Left lung (tissue), 10 donors: ENCODE measurements around the gene UNC45B. TPM values are rescaled to one million over a fixed set of nuclear protein-coding genes. Genes with fewer than 3 reads are reported as not detected.
"Not testable (repeated sequence)": the region's sequence is repeated elsewhere in the genome, so short reads cannot be mapped to it uniquely, and the experiment has no call there.

Experiments
- ATAC-seq: fragments of 200-7000 bp; cut with Tn5 transposase; one replicate; pipeline ENCODE4 v1.9.1; 2020; ENCODE audit warnings: moderate library complexity
- DNase-seq, 4 donors: peaks; one replicate each; pipeline ENCODE4 v3.0.0-alpha.2; 2013 to 2020
- H3K27ac ChIP-seq, 2 donors: fragments of 200-600 bp; sonication (generic) in 1 of 2; one replicate each; pipeline versions ENCODE4 v1.5.0 to v1.8.0; 2020 to 2021
- H3K27me3 ChIP-seq, 2 donors: fragments of 200-600 bp; sonication (generic) in 1 of 2; one replicate each; pipeline versions ENCODE4 v1.5.0 to v1.8.0; 2020 to 2021
- H3K36me3 ChIP-seq, 2 donors: fragments of 200-600 bp; sonication (generic) in 1 of 2; one replicate each; pipeline versions ENCODE4 v1.5.0 to v1.8.0; 2020 to 2021
- H3K4me1 ChIP-seq, 2 donors: fragments of 200-600 bp; one replicate each; pipeline ENCODE4 v1.8.0; 2021
- H3K4me3 ChIP-seq, 2 donors: fragments of 200-600 bp; sonication (generic) in 1 of 2; one replicate each; pipeline versions ENCODE4 v1.5.0 to v1.8.0; 2020 to 2021; ENCODE audit warnings: mild to moderate bottlenecking in 1 of 2
- H3K9me3 ChIP-seq, 2 donors: fragments of 200-600 bp; sonication (generic) in 1 of 2; one replicate each; pipeline versions ENCODE4 v1.5.0 to v1.8.0; 2020 to 2021
- CTCF ChIP-seq, 2 donors: fragments of 200-600 bp; sonication (generic) in 1 of 2; IDR thresholded peaks; one replicate each; pipeline versions ENCODE4 v1.5.0 to v1.8.0; 2021; ENCODE audit warnings: antibody characterized with exemption in 2 of 2
- intact Hi-C, 2 donors: fragments of 100-400 bp; cut with DNase I; formaldehyde crosslinking; loops; one replicate each; pipeline versions ENCODE4 v1.11.2 to v1.14.2; 2022
- polyA plus RNA-seq, 6 donors: library from polyadenylated mRNA; unstranded; fragments of 120-200 nt; gene quantifications; one replicate each; pipeline ENCODE4 v1.2.1, GENCODE V29; 2013; ENCODE audit not compliant: insufficient read length in 6 of 6
- total RNA-seq, 2 donors: library from RNA; stranded (reverse); fragmentation: NEBNext Ultra II Directional; extraction: Animal tissue kit (Norgen Biotek cat#: 25700); gene quantifications; one replicate each; pipeline ENCODE4 v1.2.1, GENCODE V29; 2021
- donor health status: DM: no; HTN: yes; CAD: no.
- donor health status: DM: no; HTN: no; CAD: no.

Gene UNC45B
- total and polyA plus RNA-seq, 8 donors, result 0.20 to 0.65 (median 0.39) TPM

- H3K4me3 ChIP-seq, result no peak overlapping the region
- intact Hi-C loops, result no loop called here
- DNase-seq (no peak), ATAC-seq (no peak)
- no peaks in the 10 kb centered on the region for H3K4me1 ChIP-seq
- H3K36me3 ChIP-seq, result no peaks in the 10 kb centered on the region
- no peak for TF ChIP-seq CTCF (IDR thresholded peaks at IDR 0.05)
- H3K27ac ChIP-seq, result no peak overlapping the region
- no peaks in the 10 kb centered on the region for H3K27me3 ChIP-seq
- H3K9me3 ChIP-seq, result no peaks in the 10 kb centered on the region
Observed at GRCh38 chr17:35148144-35148543, 527 bp downstream of the UNC45B start.

- DNase-seq (no peak), ATAC-seq (no peak)
- Histone ChIP-seq H3K4me3 (no peak overlapping the region), H3K9me3 (no peaks in the 10 kb centered on the region), H3K27me3 (no peaks in the 10 kb centered on the region), H3K27ac (no peak overlapping the region), H3K36me3 (no peaks in the 10 kb centered on the region), H3K4me1 (no peaks in the 10 kb centered on the region)
- TF ChIP-seq CTCF (IDR thresholded peaks at IDR 0.05), result no peak
- intact Hi-C loops, result no loop called here
Observed at GRCh38 chr17:35149941-35150340, 2.3 kb downstream of the UNC45B start.

- H3K4me1 ChIP-seq, intact Hi-C loops, H3K27ac ChIP-seq, DNase-seq, H3K36me3 ChIP-seq, ATAC-seq, H3K4me3 ChIP-seq, H3K27me3 ChIP-seq, H3K9me3 ChIP-seq: not testable (repeated sequence)
Observed at GRCh38 chr17:35151080-35151479, 3.5 kb downstream of the UNC45B start.

- Histone ChIP-seq H3K27ac (no peak overlapping the region), H3K4me1 (no peaks in the 10 kb centered on the region), H3K4me3 (no peak overlapping the region), H3K27me3 (no peaks in the 10 kb centered on the region), H3K9me3 (no peaks in the 10 kb centered on the region), H3K36me3 (no peaks in the 10 kb centered on the region)
- TF ChIP-seq CTCF (IDR thresholded peaks at IDR 0.05), result no peak
- peak in 1 of 4 donors; percentile 43 for DNase-seq
- intact Hi-C loops, result no loop called here
- no peak for ATAC-seq
Observed at GRCh38 chr17:35152421-35153140, 5.0 kb downstream of the UNC45B start.

- intact Hi-C loops, result no loop called here
- no peak for TF ChIP-seq CTCF (IDR thresholded peaks at IDR 0.05)
- no peaks in the 10 kb centered on the region for H3K27me3 ChIP-seq
- no peaks in the 10 kb centered on the region for H3K4me1 ChIP-seq
- H3K27ac ChIP-seq, result no peak overlapping the region
- ATAC-seq (no peak), DNase-seq (no peak)
- H3K4me3 ChIP-seq, result no peak overlapping the region
- no peaks in the 10 kb centered on the region for H3K9me3 ChIP-seq
- no peaks in the 10 kb centered on the region for H3K36me3 ChIP-seq
Observed at GRCh38 chr17:35154196-35155165, 6.9 kb downstream of the UNC45B start.
